Measurements from ENCODE around the gene HMX1.

Gene HMX1

GRCh38 chr4:8909548-8909947 lies 37.9 kb upstream of the HMX1 start:
- no peak for DNase-seq

- DNase-seq: no peak
These were observed 36.7 kb upstream of the HMX1 start for GRCh38 chr4:8908206-8908893.

DNA sequence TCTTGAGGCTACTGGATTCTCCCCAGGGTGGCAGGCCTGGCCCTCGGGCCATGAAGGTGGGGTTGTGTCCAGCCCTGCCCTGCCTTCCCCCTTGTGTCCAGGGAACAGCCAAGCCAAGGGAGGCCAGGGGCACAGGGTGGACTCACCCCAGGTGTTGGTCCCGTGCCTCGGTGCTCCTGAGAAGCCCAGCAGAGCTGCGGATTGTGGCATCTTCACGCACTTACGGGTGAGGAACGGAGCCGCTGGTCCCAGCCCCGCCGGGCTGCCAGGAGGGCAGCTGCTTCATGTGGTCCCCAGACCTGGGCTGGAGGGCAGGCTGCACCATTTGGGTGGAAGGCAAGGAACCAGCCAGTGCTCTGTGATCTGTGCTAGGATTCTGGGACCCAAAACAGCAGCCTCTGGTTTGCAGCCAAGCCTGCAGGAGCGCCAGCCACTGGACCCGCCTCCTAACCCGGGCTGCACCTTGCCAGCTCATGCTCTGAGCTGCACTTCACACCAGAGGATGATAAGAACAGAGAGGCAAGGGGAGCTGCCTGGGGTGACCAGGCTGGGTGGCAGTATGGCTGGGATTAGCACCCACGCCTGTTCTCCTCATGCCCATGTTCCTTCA lies 36.1 kb upstream of the HMX1 start:
- no peak for DNase-seq

- no peak for DNase-seq
These were observed 35.5 kb upstream of the HMX1 start for GRCh38 chr4:8906991-8907595.

GRCh38 chr4:8906668-8906970 lies 35.0 kb upstream of the HMX1 start:
- DNase-seq: no peak

GRCh38 chr4:8905773-8906667 lies 34.4 kb upstream of the HMX1 start:
- DNase-seq: no peak

GRCh38 chr4:8905226-8905772 lies 33.7 kb upstream of the HMX1 start:
- no peak for DNase-seq

GRCh38 chr4:8904666-8905065 lies 33.0 kb upstream of the HMX1 start:
- DNase-seq: no peak

DNA sequence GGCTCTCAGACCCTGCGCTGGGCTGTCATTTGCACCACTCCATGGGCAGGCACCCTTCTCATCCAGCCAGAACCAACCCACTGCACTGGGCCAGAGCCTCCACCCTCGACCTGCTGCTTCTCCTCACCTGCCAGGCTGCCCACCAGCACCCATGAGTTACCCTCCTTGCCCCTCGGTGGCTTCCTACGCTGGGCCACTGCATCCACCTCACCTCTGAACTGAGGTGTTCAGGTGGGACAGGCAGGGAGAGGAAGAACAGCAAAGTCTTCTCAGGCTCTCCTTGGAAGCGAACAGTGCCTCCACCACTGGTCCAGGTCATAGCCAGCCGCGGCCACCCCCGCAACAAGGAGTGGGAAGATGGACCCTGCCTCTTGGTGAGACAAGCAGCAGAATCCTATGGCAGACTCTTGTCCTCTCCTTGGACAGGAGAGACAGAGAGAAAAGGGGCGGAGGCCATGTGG lies 32.4 kb upstream of the HMX1 start:
- DNase-seq: no peak

- DNase-seq: no peak
These were observed 29.7 kb upstream of the HMX1 start for GRCh38 chr4:8901335-8901734.

DNA sequence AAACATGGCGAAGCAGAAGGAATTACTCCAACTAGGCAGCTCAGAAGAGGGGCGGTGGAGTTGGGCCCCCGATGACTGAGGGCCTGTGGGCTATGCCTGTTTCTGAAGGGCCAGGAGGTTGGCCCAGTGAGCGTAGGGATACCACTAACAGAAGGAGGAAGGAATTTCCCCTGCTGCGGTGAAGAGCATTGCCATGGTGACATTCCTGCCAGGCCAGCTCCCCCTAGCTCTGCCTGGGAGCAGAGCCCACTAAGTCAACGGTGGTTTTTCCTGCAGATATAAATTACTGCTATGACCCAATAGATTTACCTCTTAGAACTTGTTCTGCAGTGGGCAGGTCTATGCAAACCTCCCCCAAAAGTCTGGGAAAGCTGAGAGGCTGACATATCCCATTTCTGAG lies 28.9 kb upstream of the HMX1 start:
- DNase-seq: no peak

- DNase-seq: no peak
These were observed 26.8 kb upstream of the HMX1 start for GRCh38 chr4:8898419-8898818.

- DNase-seq: no peak
These were observed 25.9 kb upstream of the HMX1 start for GRCh38 chr4:8897251-8898167.

- DNase-seq: no peak
These were observed 24.9 kb upstream of the HMX1 start for GRCh38 chr4:8896506-8896905.

- DNase-seq: no peak
These were observed 24.4 kb upstream of the HMX1 start for GRCh38 chr4:8896071-8896470.

DNA sequence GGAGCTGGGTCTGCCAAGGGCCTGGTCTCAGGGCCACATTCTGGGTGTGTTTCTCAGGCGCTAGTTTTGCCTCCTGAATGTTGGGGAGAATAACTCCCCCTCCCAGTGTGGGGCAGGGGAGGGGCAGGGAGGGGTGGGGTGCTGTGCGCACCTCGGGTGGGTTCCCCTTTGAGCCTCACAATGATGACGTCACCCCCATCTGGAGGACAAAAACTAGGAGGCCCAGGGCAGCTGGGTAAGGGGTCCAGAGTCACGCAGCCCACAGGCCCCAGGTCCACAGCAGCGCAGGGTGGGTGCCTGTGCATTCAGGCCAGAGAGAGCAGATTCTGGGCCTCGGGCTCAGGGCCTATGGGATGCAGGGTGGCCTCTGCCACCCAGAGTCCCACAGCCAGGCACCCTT lies 23.7 kb upstream of the HMX1 start:
- DNase-seq: no peak

GRCh38 chr4:8894424-8894816 lies 22.8 kb upstream of the HMX1 start:
- no peak for DNase-seq

GRCh38 chr4:8893624-8894423 lies 22.2 kb upstream of the HMX1 start:
- DNase-seq: no peak

GRCh38 chr4:8893227-8893623 lies 21.6 kb upstream of the HMX1 start:
- DNase-seq: no peak

DNA sequence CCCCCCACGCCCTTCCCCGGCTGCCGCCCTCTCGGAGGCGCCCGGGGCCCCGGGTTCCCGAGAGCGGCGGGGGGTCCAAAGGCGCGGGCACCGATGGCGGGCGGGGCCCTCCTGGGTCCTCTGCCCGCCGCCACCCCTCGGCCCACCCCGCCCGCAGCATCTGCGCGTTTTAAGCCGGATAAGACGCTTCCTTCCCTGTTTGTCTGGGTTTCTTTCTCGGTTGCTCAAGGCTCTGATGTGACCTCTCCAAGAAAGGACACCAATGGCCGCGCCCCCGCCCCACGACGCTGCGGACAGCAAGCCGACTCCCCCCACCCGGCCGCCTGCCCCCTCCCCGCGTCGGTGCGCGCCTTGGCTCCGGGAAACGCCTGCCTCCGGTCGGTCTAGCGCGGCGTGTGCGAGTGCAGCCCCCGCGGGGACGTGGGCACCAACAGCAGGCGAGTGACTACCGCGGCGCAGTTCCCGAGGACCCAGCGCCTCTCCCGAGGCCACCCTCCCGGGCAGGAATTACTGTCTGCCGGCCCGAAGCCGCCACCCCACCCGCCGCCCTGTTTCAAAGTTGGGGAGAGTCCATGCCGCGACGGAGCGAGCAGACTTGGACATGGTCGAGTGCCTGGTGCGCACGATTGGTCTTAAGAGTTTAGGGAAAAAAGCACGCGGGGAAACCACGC lies 21.1 kb upstream of the HMX1 start:
- DNase-seq: no peak
